HS-5 (cell line): ENCODE data around the gene GLMN.

Experiments used
- DNase-seq: peaks from one replicate; pipeline ENCODE4 v3.0.0-alpha.2; 2012; ENCODE audit warnings: low read depth

The GLMN gene, protein sequence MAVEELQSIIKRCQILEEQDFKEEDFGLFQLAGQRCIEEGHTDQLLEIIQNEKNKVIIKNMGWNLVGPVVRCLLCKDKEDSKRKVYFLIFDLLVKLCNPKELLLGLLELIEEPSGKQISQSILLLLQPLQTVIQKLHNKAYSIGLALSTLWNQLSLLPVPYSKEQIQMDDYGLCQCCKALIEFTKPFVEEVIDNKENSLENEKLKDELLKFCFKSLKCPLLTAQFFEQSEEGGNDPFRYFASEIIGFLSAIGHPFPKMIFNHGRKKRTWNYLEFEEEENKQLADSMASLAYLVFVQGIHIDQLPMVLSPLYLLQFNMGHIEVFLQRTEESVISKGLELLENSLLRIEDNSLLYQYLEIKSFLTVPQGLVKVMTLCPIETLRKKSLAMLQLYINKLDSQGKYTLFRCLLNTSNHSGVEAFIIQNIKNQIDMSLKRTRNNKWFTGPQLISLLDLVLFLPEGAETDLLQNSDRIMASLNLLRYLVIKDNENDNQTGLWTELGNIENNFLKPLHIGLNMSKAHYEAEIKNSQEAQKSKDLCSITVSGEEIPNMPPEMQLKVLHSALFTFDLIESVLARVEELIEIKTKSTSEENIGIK

DNA sequence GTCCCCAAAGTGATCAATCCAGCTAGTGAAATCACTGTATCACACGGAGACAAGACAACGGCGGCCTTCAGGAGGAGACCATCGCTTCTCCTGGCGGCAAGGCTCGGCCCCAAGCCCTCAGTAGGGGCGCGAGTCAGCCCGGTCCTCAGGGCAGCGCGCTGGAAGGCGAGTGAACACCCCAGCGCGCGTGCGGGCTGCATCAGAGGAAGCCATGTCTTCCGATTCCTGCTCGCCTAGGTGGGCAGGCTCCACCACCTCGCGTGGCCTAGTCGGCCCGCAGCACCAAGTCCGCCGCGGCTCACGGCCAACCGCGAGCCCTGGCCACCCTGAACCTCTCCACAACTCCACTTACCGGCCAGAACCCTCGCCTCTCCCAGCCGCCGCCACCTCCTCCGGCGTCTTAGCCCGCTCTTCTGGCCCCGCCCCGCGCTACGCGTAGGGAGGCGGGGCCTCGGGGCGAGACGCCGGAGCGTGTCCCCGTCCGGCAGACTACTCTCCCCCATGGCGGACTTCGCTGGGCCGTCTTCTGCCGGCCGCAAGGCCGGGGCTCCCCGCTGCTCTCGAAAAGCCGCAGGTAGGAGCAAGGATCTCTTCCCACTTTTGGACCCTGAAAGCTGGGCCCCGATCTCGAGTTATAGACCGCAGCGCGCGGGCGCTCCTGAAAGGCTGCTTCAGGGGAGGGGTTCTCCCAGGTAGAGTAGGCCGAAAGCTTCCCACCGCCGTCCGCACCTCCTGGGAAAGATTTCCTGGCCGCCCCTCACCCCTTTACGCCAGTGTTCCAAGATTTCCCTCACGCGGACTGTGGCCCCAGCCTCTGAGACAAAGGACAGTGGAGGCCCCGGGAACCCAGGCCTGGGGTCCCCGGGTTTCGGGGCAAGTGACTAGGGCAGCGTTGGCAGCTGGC lies at the start of gene GLMN, which contains the start of gene RPAP2:
TSS of gene GLMN (minus strand) at position 415 of the 904 bp plus-strand sequence. CDS start 988 bp downstream, outside the sequence.
TSS of gene RPAP2 (plus strand) at position 487 of the 904 bp plus-strand sequence. CDS start at position 502, 15 bp downstream.
- DNase-seq: peak; percentile 66

DNA sequence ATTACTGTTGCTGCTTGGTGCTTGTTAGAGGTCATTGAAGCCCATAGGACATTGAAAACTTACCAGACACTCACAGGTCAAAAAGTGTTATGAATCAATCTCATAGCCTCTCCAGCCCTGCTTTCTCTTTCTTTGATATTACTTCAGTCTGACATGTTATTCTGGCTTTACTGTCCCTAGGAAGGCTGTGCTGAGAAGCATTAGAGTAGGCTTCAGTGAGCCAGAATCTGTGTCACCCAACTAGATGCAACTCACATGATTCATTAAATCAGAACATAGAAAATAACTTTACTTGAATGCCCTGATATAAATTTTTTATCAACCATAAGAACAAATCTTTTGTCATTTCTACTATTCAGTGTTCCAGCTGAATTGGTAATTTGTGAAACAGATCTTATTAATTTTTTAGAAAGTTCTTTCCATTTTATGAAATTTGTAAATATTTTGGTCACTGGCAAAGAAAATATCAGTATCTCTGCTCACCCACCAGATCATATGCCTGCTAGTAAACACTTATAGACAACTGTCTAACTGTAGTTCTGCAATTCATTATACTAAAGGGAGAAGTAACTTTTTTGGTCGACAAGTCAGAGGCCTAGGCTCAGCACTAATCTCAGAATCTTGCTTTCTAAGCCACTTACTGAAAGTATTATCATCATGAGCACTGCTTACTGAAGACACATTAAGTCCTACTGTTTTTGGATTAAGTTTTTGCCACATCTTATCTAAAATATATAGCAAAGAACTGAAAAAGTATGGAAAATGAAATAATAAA lies 48.3 kb upstream of the GLMN start:
- no peak for DNase-seq

DNA sequence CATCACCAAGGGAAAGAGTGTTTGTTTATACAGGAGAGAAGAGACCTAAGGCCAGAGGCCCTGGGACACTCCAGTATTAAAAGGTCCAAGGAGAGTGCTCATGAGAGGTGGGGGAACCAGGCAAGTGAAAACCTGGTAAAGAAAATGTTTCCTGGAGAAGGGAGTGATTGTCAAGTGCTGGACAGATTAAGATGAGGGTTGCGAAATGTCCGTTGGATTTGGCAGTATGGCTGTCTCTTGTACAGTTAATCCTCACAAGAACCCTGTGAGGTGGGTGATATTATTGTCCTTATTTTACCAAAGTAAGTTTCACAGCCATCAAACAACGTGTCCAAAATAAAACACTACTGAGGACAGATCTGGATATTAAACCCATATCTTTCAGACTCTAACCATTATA lies 44.3 kb upstream of the GLMN start:
- DNase-seq: no peak

DNA sequence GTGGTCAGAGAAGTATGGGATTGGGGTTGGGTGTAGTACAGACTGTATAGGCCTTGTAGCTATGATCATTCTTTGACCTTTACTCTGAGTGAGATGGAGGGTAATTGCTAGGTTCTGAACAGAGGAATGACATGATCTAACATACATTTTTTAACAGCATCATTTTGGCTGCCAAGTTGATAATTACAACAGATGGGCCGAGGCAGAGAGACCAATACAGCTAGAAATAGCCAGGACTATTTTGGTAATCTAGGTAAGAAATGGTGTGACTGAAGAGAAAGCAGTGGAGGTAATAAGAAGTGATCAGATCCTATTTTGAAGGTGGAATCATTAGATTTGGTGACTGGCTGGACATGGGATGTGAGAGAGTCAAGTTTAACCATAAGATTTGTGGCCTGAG lies 43.6 kb upstream of the GLMN start:
- no peak for DNase-seq

DNA sequence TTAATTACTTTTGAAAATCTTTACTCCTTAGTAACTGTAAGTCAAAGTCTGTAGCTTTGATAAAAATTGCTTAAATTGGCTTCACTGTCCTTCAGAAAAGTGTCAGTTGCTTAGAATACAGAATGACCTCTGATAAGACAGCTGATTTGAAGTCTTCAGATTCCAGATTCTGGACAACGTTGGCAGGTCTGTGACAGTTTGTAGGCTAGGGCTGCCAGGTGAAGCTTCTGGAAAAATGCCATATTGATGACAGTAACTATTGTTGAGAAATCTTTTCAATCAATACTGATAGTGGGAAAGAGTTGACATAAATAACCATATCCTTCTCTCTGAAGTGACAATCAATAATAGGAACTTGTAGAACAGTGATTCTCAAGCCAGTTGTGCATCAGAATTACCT lies 41.4 kb upstream of the GLMN start:
- no peak for DNase-seq

DNA sequence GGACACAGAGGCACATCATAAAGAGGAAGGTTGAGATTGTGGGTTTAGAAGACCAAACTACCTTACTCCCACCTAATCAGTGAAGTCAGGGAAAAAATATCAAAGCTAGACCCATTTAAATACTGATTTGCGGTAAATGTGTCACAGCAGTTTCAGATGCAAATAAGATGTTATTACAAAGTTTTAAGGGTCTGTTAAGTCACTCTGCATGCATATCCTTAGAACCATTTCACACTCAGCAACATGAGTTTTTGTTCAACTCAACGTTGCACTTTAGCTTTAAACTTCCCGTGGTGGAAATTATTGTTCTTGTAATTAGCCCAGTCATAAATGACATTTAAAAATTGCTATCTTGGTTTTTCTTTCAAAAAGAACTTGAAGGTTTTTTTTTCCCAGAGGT lies 34.9 kb upstream of the GLMN start:
- DNase-seq: no peak

DNA sequence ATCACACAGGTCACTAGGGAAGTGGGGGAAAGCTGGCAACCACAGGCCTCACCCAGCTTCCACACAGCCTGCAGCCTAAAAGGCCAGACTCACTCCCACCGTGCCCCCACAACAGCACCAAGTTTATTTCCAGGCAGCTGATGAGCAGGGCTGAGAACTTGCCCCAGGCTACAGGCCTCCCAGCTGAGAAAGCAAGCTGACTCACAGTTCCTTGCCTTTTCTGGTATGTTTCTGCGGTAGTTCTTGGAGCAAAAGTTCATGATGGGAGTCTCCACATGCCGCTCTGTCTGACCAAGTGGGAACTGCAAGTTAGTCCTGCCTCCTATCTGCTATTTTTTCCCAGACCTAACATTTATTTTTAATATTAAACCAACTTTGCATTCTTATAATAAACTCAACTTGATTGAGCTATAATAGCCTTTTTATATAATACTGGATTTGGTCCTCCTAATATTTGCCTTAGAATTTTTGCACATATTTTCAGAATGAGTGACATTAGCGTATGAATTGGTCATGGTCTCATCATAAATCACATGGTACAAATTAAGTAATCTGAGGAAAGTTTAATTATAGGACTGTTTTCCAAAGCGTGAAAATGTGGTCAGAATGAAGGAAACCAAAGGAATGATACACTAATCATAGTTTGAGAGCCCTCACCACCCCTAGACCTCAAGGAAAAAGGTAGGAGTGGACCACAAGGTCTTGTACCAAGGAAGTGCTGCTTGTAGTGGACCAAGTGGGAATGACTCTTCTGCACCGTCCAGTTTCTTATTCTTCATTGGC lies 30.8 kb upstream of the GLMN start:
- peak; percentile 54 for DNase-seq

DNA sequence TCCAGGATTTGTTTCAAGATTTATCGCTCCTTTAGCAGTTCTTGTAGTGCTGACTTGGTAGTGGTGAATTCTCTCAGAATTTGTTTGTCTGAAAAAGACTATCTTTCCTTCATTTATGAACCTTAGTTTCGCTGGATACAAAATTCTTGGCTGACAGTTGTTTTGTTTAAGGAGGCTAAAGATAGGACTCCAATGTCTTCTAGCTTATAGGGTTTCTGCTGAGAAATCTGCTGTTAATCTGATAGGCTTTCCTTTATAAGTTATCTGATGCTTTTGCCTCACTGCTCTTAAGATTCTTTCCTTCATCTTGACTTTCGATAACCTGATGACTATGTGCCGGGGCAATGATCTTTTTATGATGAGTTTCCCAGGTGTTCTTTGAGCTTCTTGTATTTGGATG lies 29.0 kb upstream of the GLMN start:
- DNase-seq: no peak

DNA sequence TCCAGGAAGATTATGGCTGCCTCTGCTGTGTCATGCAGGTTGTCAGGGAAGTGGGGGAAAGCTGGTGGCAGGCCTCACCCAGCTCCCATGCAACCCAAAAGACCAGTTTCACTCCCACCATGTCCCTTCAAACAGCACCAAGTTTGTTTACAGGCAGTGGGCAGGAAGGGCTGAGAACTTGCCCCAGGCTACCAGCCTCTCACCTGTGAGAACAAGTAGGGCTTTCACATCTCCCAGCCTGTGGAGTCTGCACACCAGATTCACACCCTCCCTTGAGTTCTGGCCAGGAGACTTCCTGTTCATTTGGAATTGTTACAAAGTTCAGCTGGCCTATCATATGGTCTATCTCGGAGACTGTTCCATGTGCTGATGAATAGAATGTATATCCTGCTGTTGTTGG lies 27.9 kb upstream of the GLMN start:
- no peak for DNase-seq

DNA sequence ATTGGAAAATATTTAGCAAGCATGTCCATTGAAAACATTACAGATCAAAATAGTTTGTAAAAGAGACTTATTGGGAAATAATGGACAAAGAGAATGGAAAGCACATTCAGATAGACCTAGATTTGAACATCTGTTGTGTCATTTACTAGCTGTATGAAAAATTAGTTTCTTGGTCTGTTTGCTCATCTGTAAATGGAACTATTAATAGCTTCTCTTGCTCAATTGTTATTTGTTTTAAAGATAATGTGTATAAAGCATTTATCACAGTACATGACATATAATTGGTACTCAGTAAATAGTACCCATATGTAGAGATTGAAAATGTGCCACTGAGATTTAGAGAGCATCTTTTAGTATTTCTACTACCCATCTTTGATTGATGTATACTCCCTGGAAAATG lies 26.0 kb upstream of the GLMN start:
- DNase-seq: no peak

DNA sequence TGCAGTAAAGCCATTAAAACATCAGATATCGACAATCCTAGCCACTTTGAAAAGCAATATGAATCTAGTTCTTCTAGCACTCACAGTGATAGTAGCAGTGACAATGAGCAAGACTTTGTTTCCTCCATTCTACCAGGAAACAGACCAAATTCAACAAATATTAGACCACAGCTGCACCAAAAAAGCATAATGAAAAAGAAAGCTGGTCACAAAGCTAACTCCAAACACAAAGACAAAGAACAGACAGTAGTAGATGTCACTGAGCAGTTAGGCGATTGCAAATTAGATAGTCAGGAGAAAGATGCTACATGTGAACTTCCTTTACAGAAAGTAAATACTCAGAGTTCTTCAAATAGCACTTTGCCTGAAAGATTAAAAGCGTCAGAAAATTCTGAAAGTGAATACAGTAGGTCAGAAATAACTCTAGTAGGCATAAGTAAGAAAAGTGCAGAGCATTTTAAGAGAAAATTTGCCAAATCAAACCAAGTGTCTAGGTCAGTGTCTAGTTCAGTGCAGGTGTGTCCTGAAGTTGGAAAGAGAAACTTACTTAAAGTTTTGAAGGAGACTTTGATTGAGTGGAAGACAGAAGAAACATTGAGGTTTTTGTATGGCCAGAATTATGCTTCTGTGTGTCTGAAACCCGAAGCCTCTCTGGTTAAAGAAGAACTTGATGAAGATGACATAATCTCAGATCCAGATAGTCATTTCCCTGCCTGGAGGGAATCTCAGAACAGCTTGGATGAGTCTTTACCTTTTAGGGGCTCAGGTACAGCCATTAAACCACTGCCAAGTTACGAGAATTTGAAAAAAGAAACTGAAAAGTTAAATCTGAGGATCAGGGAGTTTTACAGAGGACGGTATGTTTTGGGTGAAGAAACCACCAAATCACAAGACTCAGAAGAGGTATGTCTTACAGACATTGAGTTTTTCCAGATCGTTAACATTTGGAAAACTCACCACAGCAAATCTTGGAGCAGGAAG lies 25.0 kb upstream of the GLMN start:
- no peak for DNase-seq

DNA sequence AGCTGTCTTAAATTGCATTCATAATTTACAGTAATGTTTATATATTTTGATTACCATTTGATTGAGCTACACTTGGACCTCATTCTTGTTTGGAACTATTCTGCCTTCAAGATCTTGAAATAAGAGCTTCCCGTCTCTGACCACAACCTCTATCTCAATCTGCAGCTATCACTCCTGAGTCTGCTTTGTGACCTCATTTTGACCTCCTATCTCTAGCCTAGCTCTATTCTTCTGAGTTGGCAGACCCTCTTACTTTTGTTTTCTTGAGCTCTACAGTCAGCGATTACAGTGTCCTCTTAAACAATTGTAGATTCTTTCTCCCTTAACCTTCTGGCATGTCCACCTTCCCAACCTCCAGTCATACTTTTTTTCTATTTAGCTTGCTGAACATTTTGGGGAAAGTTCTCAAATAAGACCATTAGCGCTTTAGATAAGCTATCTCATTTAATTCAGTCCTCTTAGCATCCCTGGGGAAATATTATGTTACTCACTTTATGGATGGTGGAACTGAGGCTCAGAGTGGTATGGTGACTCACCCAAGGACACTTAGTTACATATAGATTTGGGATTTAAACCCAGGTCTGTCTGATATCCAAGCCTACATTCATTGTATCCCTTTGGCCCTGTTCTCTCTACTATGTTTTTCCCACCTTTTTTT lies 19.2 kb upstream of the GLMN start:
- DNase-seq: no peak

DNA sequence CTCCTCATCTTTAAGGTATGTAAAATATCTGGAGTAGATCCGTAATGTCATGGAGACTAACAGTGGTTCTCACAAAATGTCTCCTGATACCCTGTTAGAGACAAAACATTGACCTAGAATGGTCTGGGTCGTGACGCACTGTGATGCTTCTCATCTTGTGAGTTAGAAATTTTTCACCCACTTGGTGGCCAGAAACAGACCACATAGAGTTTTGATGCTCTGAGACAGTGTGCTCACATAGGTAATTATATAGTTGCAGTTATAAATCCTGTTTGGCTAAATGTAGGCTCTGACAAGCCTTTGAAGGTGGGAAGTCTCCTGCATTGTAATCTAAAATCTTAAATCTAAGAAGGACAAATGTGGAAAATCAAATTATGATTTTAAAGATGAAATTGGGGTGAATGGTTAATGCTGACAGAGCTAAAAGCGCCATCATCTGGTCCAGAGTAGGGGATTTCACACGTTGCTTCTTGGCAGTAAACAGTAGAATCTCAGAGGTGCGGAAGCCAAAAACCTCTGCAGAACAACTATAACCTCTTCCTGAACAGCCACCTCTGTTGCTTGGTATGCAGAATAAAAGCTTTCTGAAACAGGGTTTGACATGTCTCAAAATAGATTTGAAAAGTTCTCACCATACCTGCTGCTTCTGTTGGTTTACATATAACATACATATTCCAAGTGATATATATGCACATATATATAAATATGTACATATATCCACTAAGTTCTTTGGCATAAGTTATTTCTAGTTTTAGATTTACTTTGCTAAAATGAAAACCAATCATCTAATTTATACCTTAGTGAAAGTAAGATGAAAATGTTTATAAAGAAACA lies 17.2 kb upstream of the GLMN start:
- DNase-seq: no peak

DNA sequence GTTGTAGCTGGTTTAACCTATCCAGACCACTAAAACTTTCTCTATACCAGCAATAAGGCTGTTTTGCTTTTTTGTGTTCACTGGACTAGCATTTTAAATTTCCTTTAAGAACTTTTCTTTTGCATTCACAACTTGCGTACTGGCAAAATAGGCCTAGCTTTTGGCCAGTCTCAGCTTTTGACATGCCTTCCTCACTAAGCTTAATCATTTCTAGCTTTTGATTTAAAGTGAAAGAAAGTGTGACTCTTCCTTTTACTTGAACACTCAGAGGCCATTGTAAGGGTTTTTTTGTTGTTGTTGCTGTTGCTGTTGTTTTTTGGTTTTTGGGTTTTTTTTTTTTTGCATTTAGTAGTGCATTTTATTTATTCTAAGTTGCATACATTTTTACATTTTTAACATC lies 15.2 kb upstream of the GLMN start:
- DNase-seq: no peak

DNA sequence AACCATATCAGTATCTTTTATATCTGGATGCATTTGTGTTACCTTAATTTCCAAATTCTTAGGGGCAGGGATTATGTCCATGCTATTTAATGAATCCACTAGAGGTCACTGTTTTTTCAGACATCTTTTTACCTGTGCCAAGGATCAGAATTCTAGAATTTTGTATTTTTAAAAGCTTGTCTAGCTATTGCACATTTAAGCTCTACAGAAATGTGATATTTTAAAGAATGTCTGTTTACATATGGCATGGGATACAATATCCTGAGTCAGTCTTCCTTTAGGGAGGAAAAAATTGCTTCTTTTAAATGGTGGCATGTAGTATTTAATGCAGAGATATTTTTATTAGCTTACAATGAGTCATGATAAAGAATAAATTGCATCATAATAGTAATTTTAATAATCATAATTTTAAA lies 11.4 kb upstream of the GLMN start:
- DNase-seq: no peak

DNA sequence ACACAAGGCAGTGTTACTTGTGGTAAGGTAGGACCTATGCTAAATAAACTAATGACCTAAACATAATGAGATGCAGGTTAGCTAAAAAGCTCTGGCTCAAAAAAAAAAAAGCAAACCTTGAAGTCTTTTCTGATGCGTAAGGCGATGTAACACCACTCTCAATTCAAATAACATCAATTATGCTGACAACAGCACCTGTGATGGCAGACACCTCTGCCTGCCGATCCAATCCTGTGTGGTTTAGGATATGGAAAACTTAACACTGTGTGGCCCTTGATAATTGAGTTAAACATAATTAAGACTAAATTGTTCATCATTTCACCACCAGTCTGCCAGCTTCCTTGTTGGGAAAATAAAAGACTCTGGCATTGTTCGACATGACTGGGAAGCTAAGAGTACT lies 9.2 kb upstream of the GLMN start:
- no peak for DNase-seq

DNA sequence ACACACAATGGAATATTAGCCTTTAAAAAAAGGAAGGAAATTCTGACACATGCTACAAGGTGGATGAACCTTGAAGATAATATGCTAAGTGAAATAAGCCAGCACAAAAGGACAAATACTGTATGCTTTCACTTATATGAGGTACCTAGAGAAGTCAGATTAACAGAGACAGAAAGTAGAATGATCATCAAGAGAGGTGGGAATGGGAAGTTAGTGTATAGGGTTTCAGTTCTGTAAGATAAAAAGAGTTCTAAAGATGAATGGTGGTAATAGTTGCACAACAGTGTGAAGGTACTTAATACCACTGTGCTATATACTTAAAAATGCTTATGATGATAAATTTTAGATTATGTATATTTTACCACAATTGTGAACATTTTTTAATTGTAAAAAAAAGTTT lies 7.2 kb upstream of the GLMN start:
- no peak for DNase-seq

DNA sequence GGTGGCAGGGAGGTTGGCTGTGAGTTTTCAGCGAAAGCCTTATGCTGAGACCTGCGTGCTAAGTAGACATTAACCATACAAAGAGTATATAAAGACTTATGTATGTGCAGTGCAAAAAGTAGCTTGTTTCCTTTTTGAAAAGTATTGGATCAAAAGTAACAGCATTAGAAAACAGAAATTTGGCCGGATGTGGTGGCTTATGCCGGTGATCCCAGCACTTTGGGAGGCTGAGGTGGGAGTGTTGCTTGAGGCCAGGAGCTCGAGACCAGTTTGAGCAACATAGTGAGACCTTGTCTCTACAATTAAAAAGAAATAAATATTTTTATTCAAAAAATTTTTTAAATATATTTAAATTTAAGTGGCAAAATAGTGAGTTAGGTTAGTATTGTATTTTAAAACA lies 2.2 kb upstream of the GLMN start:
- DNase-seq: no peak
